Activated T-cell treated with anti-CD3 and anti-CD28 coated beads, Interleukin-2, amount 50 U/mL, for 4 hours (primary cell): ENCODE measurements around the gene DNAH14. TPM values are rescaled to one million over a fixed set of nuclear protein-coding genes. Genes with fewer than 3 reads are reported as not detected.
"Not testable (repeated sequence)": the region's sequence is repeated elsewhere in the genome, so short reads cannot be mapped to it uniquely, and the experiment has no call there.

Experiments
- ATAC-seq, 2 donors: fragments of 200-7000 bp; cut with Tn5 transposase; one replicate each; pipeline ENCODE4 v1.10.0; 2021
- DNase-seq: peaks from one replicate; pipeline ENCODE4 v3.0.0-alpha.2; 2020
- H3K27me3 Mint-ChIP-seq: one replicate; pipeline ENCODE4 v1.8.0; 2021; ENCODE audit warnings: low read depth, mixed read lengths
- H3K36me3 Mint-ChIP-seq: one replicate; pipeline ENCODE4 v1.8.0; 2022; ENCODE audit warnings: mixed read lengths; ENCODE audit not compliant: insufficient read depth
- H3K4me1 Mint-ChIP-seq: one replicate; pipeline ENCODE4 v1.8.0; 2021; ENCODE audit warnings: low read depth, mixed read lengths
- H3K4me3 Mint-ChIP-seq: one replicate; pipeline ENCODE4 v1.8.0; 2021; ENCODE audit warnings: mild to moderate bottlenecking, moderate library complexity, mixed read lengths
- H3K9me3 Mint-ChIP-seq: one replicate; pipeline ENCODE4 v1.8.0; 2021; ENCODE audit warnings: mixed read lengths
- total RNA-seq, 3 donors: library from RNA; stranded (reverse); gene quantifications; one replicate each; pipeline ENCODE4 v1.2.1, GENCODE V29; 2021

Gene DNAH14
- total RNA-seq, 3 donors from 2014 or later: 0.29 to 0.83 (median 0.41) TPM

GRCh38 chr1:224933584-224933983, 4.1 kb downstream of the DNAH14 start:
- Mint-ChIP-seq H3K4me3 (no peak overlapping the region), H3K9me3 (peaks cover 41% of the 10 kb centered on the region), H3K4me1 (peaks cover 4% of the 10 kb centered on the region), H3K36me3 (peaks cover 5% of the 10 kb centered on the region), H3K27me3 (peaks cover 50% of the 10 kb centered on the region)
- DNase-seq (no peak), ATAC-seq (no peak)

- H3K4me1 Mint-ChIP-seq: no peaks in the 10 kb centered on the region
- DNase-seq (no peak), ATAC-seq (no peak)
- peaks cover 14% of the 10 kb centered on the region for H3K27me3 Mint-ChIP-seq
- H3K4me3 Mint-ChIP-seq: no peak overlapping the region
- H3K9me3 Mint-ChIP-seq: peaks cover 32% of the 10 kb centered on the region
- peaks cover 5% of the 10 kb centered on the region for H3K36me3 Mint-ChIP-seq
Observed at GRCh38 chr1:224938652-224939051, 9.2 kb downstream of the DNAH14 start.

GRCh38 chr1:224939844-224940425, 10.5 kb downstream of the DNAH14 start:
- DNase-seq: no peak
- no peaks in the 10 kb centered on the region for H3K4me1 Mint-ChIP-seq
- peaks cover 21% of the 10 kb centered on the region for H3K9me3 Mint-ChIP-seq
- H3K36me3 Mint-ChIP-seq: peaks cover under 1% of the 10 kb centered on the region
- ATAC-seq: no peak
- H3K4me3 Mint-ChIP-seq: no peak overlapping the region
- peaks cover 7% of the 10 kb centered on the region for H3K27me3 Mint-ChIP-seq

GRCh38 chr1:224940735-224941134, 11.3 kb downstream of the DNAH14 start:
- not testable (repeated sequence) for H3K4me3 Mint-ChIP-seq, ATAC-seq, H3K27me3 Mint-ChIP-seq, DNase-seq, H3K4me1 Mint-ChIP-seq, H3K36me3 Mint-ChIP-seq
- peaks cover 16% of the 10 kb centered on the region for H3K9me3 Mint-ChIP-seq

- ATAC-seq, DNase-seq, H3K4me3 Mint-ChIP-seq, H3K9me3 Mint-ChIP-seq, H3K4me1 Mint-ChIP-seq, H3K36me3 Mint-ChIP-seq, H3K27me3 Mint-ChIP-seq: not testable (repeated sequence)
Observed at GRCh38 chr1:224945651-224946348, 16.3 kb downstream of the DNAH14 start.

GRCh38 chr1:224946349-224946691, 16.8 kb downstream of the DNAH14 start:
- not testable (repeated sequence) for H3K4me1 Mint-ChIP-seq, DNase-seq, H3K27me3 Mint-ChIP-seq, H3K36me3 Mint-ChIP-seq, H3K4me3 Mint-ChIP-seq, H3K9me3 Mint-ChIP-seq, ATAC-seq

GRCh38 chr1:224957696-224958095, 28.2 kb downstream of the DNAH14 start:
- no peak for ATAC-seq
- DNase-seq: no peak
- Mint-ChIP-seq H3K9me3 (no peaks in the 10 kb centered on the region), H3K4me3 (no peak overlapping the region), H3K36me3 (no peaks in the 10 kb centered on the region), H3K4me1 (no peaks in the 10 kb centered on the region), H3K27me3 (no peaks in the 10 kb centered on the region)

- DNase-seq (no peak), ATAC-seq (no peak)
- Mint-ChIP-seq H3K9me3 (no peaks in the 10 kb centered on the region), H3K27me3 (no peaks in the 10 kb centered on the region), H3K4me1 (no peaks in the 10 kb centered on the region), H3K4me3 (no peak overlapping the region), H3K36me3 (no peaks in the 10 kb centered on the region)
Observed at GRCh38 chr1:224958490-224958889, 29.0 kb downstream of the DNAH14 start.

- no peaks in the 10 kb centered on the region for H3K36me3 Mint-ChIP-seq
- no peaks in the 10 kb centered on the region for H3K9me3 Mint-ChIP-seq
- DNase-seq (no peak), ATAC-seq (no peak)
- no peaks in the 10 kb centered on the region for H3K27me3 Mint-ChIP-seq
- H3K4me1 Mint-ChIP-seq: no peaks in the 10 kb centered on the region
- H3K4me3 Mint-ChIP-seq: no peak overlapping the region
Observed at GRCh38 chr1:224959115-224959514, 29.6 kb downstream of the DNAH14 start.

- Mint-ChIP-seq H3K36me3 (no peaks in the 10 kb centered on the region), H3K9me3 (no peaks in the 10 kb centered on the region), H3K4me1 (no peaks in the 10 kb centered on the region), H3K27me3 (no peaks in the 10 kb centered on the region), H3K4me3 (no peak overlapping the region)
- ATAC-seq: no peak
- no peak for DNase-seq
Observed at GRCh38 chr1:224959656-224960055, 30.2 kb downstream of the DNAH14 start.

GRCh38 chr1:224980181-224980580, 50.7 kb downstream of the DNAH14 start:
- no peaks in the 10 kb centered on the region for H3K36me3 Mint-ChIP-seq
- H3K27me3 Mint-ChIP-seq: peaks cover 14% of the 10 kb centered on the region
- H3K9me3 Mint-ChIP-seq: no peaks in the 10 kb centered on the region
- DNase-seq (no peak), ATAC-seq (no peak)
- no peak overlapping the region for H3K4me3 Mint-ChIP-seq
- H3K4me1 Mint-ChIP-seq: no peaks in the 10 kb centered on the region

- DNase-seq, H3K9me3 Mint-ChIP-seq, ATAC-seq: not testable (repeated sequence)
Observed at GRCh38 chr1:224981922-224982354, 52.5 kb downstream of the DNAH14 start.

GRCh38 chr1:224988042-224988441, 58.6 kb downstream of the DNAH14 start:
- Mint-ChIP-seq H3K4me3 (no peak overlapping the region), H3K36me3 (no peaks in the 10 kb centered on the region), H3K4me1 (no peaks in the 10 kb centered on the region), H3K27me3 (peaks cover 8% of the 10 kb centered on the region), H3K9me3 (no peaks in the 10 kb centered on the region)
- DNase-seq: no peak
- no peak for ATAC-seq

More at GRCh38 chr1:224981922-224982354, 52.5 kb downstream of the DNAH14 start:
- H3K4me1 Mint-ChIP-seq, H3K36me3 Mint-ChIP-seq, H3K4me3 Mint-ChIP-seq: not testable (repeated sequence)
- peaks cover 14% of the 10 kb centered on the region for H3K27me3 Mint-ChIP-seq

- no peak overlapping the region for H3K4me3 Mint-ChIP-seq
Observed at GRCh38 chr1:224989615-224990014, 60.1 kb downstream of the DNAH14 start.

GRCh38 chr1:224991550-224991949, 62.1 kb downstream of the DNAH14 start:
- H3K4me1 Mint-ChIP-seq, DNase-seq, H3K4me3 Mint-ChIP-seq, H3K36me3 Mint-ChIP-seq, H3K27me3 Mint-ChIP-seq, ATAC-seq: not testable (repeated sequence)
- H3K9me3 Mint-ChIP-seq: peaks cover 10% of the 10 kb centered on the region

More at GRCh38 chr1:224989615-224990014, 60.1 kb downstream of the DNAH14 start:
- Mint-ChIP-seq H3K36me3 (no peaks in the 10 kb centered on the region), H3K4me1 (no peaks in the 10 kb centered on the region), H3K27me3 (no peaks in the 10 kb centered on the region), H3K9me3 (no peaks in the 10 kb centered on the region)
- DNase-seq (no peak), ATAC-seq (no peak)
